WTC11 (cell line): Measurements from ENCODE around the gene WDR75.

Experiments used
- ATF3 ChIP-seq: sonication (generic); formaldehyde crosslinking; conservative IDR thresholded peaks from 2 replicates; pipeline ENCODE4 v1.8.1; 2022; ENCODE audit warnings: mild to moderate bottlenecking, missing genetic modification reagents
- CBFB ChIP-seq: sonication (generic); formaldehyde crosslinking; IDR thresholded peaks from 2 replicates; pipeline ENCODE4 v1.8.1; 2022; ENCODE audit warnings: mild to moderate bottlenecking, low read depth, missing genetic modification reagents
- ELF4 ChIP-seq: sonication (generic); formaldehyde crosslinking; IDR thresholded peaks from 2 replicates; pipeline ENCODE4 v1.8.1; 2022; ENCODE audit warnings: low read depth, mild to moderate bottlenecking, moderate library complexity, missing genetic modification reagents
- MLX ChIP-seq: sonication (generic); formaldehyde crosslinking; IDR thresholded peaks from 2 replicates; pipeline ENCODE4 v1.8.1; 2023; ENCODE audit warnings: mild to moderate bottlenecking, missing genetic modification reagents, moderate library complexity
- NFYB ChIP-seq: sonication (generic); formaldehyde crosslinking; conservative IDR thresholded peaks from 2 replicates; pipeline ENCODE4 v1.8.0; 2022; ENCODE audit warnings: low read depth, missing genetic modification reagents
- TF ChIP-seq, protein P1 (sequence below): sonication (generic); formaldehyde crosslinking; IDR thresholded peaks from 2 replicates; pipeline ENCODE4 v1.8.0; 2022; ENCODE audit warnings: mild to moderate bottlenecking, missing genetic modification reagents
- TF ChIP-seq, protein P2 (sequence below): fragments of 200-600 bp; IDR thresholded peaks from 2 replicates; pipeline ENCODE4 v1.8.0; 2022; ENCODE audit warnings: antibody characterized with exemption

GRCh38 chr2:189413249-189413648 lies 28.0 kb upstream of the WDR75 start:
- TF ChIP-seq ATF3 (CRISPR knock-in tag) (no peak), NFYB (CRISPR knock-in tag) (no peak), MLX (CRISPR knock-in tag) (no peak), ELF4 (CRISPR knock-in tag) (no peak), CBFB (CRISPR knock-in tag) (no peak)
- TF ChIP-seq, protein P1, sequence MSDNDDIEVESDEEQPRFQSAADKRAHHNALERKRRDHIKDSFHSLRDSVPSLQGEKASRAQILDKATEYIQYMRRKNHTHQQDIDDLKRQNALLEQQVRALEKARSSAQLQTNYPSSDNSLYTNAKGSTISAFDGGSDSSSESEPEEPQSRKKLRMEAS (CRISPR knock-in tag) = no peak
- TF ChIP-seq, protein P2, sequence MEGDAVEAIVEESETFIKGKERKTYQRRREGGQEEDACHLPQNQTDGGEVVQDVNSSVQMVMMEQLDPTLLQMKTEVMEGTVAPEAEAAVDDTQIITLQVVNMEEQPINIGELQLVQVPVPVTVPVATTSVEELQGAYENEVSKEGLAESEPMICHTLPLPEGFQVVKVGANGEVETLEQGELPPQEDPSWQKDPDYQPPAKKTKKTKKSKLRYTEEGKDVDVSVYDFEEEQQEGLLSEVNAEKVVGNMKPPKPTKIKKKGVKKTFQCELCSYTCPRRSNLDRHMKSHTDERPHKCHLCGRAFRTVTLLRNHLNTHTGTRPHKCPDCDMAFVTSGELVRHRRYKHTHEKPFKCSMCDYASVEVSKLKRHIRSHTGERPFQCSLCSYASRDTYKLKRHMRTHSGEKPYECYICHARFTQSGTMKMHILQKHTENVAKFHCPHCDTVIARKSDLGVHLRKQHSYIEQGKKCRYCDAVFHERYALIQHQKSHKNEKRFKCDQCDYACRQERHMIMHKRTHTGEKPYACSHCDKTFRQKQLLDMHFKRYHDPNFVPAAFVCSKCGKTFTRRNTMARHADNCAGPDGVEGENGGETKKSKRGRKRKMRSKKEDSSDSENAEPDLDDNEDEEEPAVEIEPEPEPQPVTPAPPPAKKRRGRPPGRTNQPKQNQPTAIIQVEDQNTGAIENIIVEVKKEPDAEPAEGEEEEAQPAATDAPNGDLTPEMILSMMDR = no peak
